Breast epithelium (tissue), 3 donors: ENCODE data around the gene DOCK10.

Experiments used
- CTCF ChIP-seq, 3 donors: fragments of 450-650 bp; IDR thresholded peaks; one replicate each; pipeline ENCODE4 v1.5.1; 2016 to 2017; ENCODE audit warnings: antibody characterized with exemption in 3 of 3, mild to moderate bottlenecking in 3 of 3, moderate library complexity in 3 of 3
- POLR2A ChIP-seq: fragments of 450-650 bp; IDR thresholded peaks from one replicate; pipeline ENCODE4 v1.6.1; 2016; ENCODE audit warnings: antibody characterized with exemption, mild to moderate bottlenecking, moderate library complexity
- POLR2AphosphoS5 ChIP-seq, 3 donors: sonication (generic); formaldehyde crosslinking; IDR thresholded peaks; one replicate each; pipeline ENCODE4 v1.6.1; 2017; ENCODE audit warnings: antibody characterized with exemption in 3 of 3

- TF ChIP-seq POLR2A (no peak), CTCF (IDR thresholded peaks at IDR 0.05) (no peak), POLR2AphosphoS5 (IDR thresholded peaks at IDR 0.05) (no peak)
Measured at GRCh38 chr2:224986477-224986876, 55.8 kb downstream of the DOCK10 start.
